Stromal cell of bone marrow (primary cell): Measurements from ENCODE around the gene FGF7.
"Not testable (repeated sequence)": the region's sequence is repeated elsewhere in the genome, so short reads cannot be mapped to it uniquely, and the experiment has no call there.

Experiments used
- DNase-seq: peaks from one replicate; pipeline ENCODE4 v3.0.0-alpha.2; 2012; ENCODE audit warnings: low read depth

Gene FGF7

GRCh38 chr15:49439678-49440395, 16.8 kb downstream of the FGF7 start:
- no peak for DNase-seq

- DNase-seq, result no peak
Observed at GRCh38 chr15:49441356-49441755, 18.3 kb downstream of the FGF7 start.

GRCh38 chr15:49441816-49442215, 18.8 kb downstream of the FGF7 start:
- DNase-seq, result no peak

GRCh38 chr15:49452595-49452994, 29.6 kb downstream of the FGF7 start:
- no peak for DNase-seq

GRCh38 chr15:49456166-49456565, 33.1 kb downstream of the FGF7 start:
- no peak for DNase-seq

- DNase-seq, result no peak
Observed at GRCh38 chr15:49458145-49458544, 35.1 kb downstream of the FGF7 start.

GRCh38 chr15:49460411-49460941, 37.4 kb downstream of the FGF7 start:
- DNase-seq, result no peak

- no peak for DNase-seq
Observed at GRCh38 chr15:49462232-49462844, 39.3 kb downstream of the FGF7 start.

- DNase-seq, result no peak
Observed at GRCh38 chr15:49464522-49464921, 41.5 kb downstream of the FGF7 start.

- DNase-seq, result no peak
Observed at GRCh38 chr15:49466119-49466518, 43.1 kb downstream of the FGF7 start.

- no peak for DNase-seq
Observed at GRCh38 chr15:49467746-49468480, 44.9 kb downstream of the FGF7 start.

- DNase-seq, result peak; percentile 48
Observed at GRCh38 chr15:49468481-49468839, 45.4 kb downstream of the FGF7 start.

GRCh38 chr15:49471248-49471647, 48.2 kb downstream of the FGF7 start:
- not testable (repeated sequence) for DNase-seq

- DNase-seq, result no peak
Observed at GRCh38 chr15:49471733-49472132, 48.7 kb downstream of the FGF7 start.

- DNase-seq, result no peak
Observed at GRCh38 chr15:49472338-49472737, 49.3 kb downstream of the FGF7 start.

- no peak for DNase-seq
Observed at GRCh38 chr15:49473031-49473430, 50.0 kb downstream of the FGF7 start.

- DNase-seq, result not testable (repeated sequence)
Observed at GRCh38 chr15:49478021-49478420, 55.0 kb downstream of the FGF7 start.

GRCh38 chr15:49478982-49479381, 55.9 kb downstream of the FGF7 start:
- not testable (repeated sequence) for DNase-seq

- DNase-seq, result not testable (repeated sequence)
Observed at GRCh38 chr15:49485401-49485800, 62.4 kb downstream of the FGF7 start.

GRCh38 chr15:49490966-49491365, 67.9 kb downstream of the FGF7 start:
- no peak for DNase-seq

- DNase-seq, result no peak
Observed at GRCh38 chr15:49492151-49492550, 69.1 kb downstream of the FGF7 start.

GRCh38 chr15:49492830-49493229, 69.8 kb downstream of the FGF7 start:
- peak; percentile 30 for DNase-seq

GRCh38 chr15:49494842-49495241, 71.8 kb downstream of the FGF7 start:
- DNase-seq, result no peak
